Activated CD8-positive, alpha-beta memory T cell treated with anti-CD3 and anti-CD28 coated beads for 1 hour (primary cell): ENCODE data around the gene C1orf210.

ENCODE experiments used
- DNase-seq, 2 donors: peaks; one replicate each; pipeline ENCODE4 v3.0.0-alpha.2; 2020; ENCODE audit warnings: low read depth in 1 of 2; ENCODE audit errors: extremely low read depth in 1 of 2

The C1orf210 gene

GRCh38 chr1:43312663-43313515 is 27.5 kb upstream of the C1orf210 start:
- DNase-seq, result no peak

GRCh38 chr1:43312212-43312623 is 26.8 kb upstream of the C1orf210 start:
- DNase-seq, result no peak

DNA sequence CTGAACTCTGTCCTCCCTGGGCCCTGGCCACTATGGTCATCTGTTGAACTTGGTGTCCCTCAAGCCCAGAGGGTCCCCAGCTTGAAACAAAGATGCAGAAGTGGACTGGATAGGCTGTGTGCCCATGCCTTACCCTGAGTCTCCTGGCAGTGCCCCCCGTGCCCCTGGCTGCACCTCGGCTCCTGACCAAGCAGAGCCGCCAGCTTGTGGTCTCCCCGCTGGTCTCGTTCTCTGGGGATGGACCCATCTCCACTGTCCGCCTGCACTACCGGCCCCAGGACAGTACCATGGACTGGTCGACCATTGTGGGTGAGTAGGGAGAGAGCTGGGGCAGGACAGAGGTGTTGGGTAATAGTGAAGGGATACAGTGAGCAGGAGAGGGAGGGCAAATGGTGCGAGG is 26.1 kb upstream of the C1orf210 start:
- no peak for DNase-seq

- DNase-seq, result no peak
Measured at GRCh38 chr1:43309405-43310025, 24.1 kb upstream of the C1orf210 start.

- DNase-seq, result no peak
Measured at GRCh38 chr1:43308635-43309404, 23.4 kb upstream of the C1orf210 start.

DNA sequence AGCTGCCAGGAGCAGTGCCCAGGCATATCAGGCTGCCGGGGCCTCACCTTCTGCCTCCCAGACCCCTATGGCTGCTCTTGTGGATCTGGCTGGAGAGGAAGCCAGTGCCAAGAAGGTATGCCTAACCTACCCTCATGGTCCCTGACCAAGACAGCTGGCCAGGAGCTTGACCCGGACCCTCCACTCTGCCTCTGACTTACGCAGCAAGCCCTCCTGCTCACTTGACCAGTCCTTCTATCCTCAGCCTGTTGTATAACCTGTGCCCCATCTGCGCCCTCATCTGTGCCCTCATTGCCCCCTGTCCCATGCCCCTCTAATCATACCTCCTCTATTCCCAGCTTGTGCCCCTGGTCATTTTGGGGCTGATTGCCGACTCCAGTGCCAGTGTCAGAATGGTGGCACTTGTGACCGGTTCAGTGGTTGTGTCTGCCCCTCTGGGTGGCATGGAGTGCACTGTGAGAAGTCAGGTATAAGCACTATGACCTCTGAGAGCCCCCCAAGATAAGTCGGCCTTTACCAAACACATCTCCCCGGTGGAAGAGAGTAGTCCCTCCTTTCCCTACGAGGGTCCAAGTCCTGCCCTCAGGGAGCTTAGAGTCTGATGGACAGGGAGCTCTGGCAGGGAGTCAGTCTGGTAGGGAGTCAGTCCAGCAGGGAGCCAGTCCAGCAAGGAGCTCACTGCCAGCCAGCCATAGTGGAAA is 22.2 kb upstream of the C1orf210 start:
- no peak for DNase-seq

- DNase-seq, result no peak
Measured at GRCh38 chr1:43306688-43307457, 21.5 kb upstream of the C1orf210 start.

- no peak for DNase-seq
Measured at GRCh38 chr1:43305926-43306687, 20.7 kb upstream of the C1orf210 start.

DNA sequence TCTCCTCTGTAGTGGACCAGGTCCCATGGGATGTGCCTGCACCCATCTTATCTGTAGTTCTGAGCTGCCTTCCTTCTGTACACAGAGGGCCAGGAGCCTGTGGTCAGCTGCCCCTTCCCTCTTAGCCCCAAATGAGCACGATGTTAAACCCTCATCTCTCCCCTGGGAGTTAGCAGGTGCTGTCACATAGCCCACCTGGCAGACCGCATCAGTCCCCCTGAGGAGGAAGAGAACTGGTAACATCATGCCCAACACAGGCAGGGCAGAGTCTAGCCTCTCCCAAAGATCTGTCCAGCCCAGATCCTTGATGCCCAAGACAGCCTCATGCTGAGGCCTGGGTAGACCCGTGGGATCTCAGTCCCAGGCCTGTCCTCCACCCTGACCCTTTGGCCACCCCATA is 20.1 kb upstream of the C1orf210 start:
- no peak for DNase-seq

GRCh38 chr1:43304771-43305300 is 19.5 kb upstream of the C1orf210 start:
- DNase-seq, result no peak

DNA sequence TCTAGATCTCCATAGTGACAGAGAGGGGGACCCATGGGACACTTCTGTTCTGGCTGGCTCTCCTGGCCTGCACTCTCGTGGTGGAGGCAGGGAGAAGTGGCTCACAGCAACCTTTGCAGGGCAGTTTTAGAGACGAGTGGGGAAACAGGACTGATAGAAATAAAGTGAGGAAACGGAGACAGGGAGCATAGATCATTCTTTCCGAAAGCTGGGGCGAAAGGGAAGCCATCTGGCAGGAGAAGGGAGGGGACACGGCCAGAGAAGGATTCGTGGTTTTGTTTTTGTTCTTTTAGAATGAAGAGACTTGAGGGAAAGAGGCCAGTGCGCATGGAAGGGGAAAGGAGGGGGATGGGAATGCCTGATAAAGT is 18.9 kb upstream of the C1orf210 start:
- no peak for DNase-seq

DNA sequence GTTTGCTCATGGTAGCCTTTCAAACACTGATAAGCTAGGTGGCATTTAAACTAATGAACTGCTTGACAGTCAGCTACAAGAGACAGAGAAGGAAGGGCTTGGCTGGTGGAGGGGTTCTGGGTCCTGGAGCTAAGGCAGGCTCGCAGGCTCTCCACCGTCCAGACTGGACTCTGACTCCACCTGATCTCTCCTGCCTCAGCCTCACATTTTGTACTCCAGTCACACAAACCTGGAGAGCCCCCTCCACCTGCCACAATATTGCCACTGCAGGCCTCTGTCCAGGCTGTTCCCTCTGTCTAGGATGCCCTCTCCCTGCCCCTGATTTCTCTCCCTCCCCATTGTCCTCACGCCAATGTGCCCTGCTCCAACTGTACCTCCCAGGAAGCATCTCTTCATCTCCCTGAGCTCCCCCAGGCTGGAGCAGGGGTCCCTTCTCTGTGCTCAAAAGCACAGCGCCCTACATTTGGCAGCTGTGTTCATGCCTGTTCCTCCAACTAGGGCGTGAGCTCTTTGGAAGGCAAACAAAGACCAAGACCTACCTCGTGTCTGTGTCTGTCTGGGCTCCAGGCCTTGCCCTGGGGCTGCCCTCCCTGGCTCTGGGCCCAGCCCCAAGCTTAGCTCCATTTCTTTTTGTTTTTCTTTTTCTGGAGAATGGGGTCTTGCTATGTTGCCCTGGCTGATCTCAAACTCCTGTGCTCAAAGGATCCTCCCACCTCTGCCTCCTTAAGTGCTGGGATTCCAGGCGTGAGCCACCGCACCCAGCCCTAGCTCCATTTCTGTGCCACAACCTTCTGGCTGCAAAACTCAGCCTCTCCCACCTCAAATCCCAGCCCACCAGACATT is 18.3 kb upstream of the C1orf210 start:
- DNase-seq, result no peak

DNA sequence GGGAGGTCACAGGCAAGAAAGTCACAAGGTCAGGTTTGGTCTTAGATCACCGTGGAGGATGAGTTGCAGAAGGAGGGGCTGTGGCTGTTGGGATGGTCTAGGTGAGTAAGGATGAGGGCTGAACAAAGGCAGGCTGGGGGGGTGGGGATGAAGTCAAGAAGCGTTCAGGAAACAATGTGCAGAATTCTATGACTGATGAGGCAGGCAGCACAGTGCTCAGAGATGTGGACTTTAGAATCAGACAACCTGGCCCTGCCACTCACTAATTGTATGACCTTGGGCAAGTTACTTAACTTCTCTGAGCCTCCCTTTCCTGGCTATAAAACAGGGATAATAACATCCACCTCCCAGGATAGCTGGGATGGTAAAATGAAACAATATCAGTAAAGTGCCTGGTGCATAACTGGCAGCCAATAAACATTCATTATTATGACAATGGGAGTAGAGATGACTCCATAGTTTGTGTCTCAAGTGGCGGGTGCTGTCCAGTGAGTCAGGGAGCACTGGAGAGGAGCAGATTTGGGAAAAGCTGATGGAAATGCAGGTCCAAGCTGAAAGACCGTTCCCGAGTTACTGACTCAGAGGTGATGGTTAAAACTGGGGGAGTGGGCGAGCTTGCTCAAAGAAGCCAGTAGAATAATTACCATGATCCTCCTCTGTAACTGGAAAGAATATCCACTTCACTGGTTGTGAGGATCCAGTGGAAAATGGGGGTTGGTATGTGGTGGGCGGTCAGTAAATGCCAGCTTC is 17.5 kb upstream of the C1orf210 start:
- no peak for DNase-seq

DNA sequence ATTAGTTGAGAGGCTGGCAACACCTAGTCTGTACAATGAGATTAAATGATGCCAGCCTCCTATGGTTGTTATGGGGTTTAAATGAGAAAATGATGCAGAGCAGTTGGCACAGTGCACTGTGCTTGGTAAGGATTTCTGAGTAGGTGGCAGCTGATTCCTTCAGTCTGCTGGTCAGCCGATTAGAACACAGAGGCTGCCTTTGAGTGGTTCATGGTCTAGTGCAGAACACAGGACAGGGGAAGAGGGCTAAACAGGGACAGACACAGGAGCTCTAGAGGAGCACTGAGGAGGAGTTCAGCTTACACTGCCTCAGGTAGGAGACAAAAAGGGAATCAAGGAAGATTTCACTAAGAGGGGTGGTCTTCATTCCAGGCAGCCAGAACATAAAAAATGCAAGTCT is 16.8 kb upstream of the C1orf210 start:
- no peak for DNase-seq

DNA sequence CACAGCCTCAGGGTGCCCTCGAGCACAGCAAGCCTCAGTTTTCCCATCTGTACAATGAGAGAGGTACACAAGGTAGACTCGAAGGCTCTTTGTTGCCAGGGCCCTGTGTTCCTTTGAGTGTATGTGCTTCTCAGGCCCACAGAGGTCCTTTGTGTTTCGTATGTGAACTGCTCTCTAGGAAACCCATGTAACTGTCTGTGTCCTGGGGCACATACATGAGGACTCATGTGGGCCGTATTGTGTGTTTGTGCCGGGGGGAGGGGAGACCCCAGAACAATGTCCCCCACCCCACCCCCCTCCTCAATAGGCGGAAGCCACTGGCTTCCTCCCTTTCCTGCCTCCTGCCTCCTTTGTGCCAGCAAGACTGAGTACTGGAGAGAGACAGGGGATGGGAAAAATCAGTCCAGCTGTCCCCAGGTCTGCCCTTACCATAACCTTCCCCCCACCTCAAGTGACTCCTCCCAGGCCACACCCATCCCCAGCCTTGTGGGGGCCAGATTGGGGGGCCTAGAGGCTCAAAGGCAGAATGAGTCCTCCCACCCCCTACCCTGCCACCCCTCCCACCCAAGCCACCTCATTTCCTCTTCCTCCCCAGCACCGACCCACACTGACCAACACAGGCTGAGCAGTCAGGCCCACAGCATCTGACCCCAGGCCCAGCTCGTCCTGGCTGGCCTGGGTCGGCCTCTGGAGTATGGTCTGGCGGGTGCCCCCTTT is 15.2 kb upstream of the C1orf210 start, which contains the start of gene TIE1:
Gene TIE1, plus strand, starts transcription at position 605 of the 717 bp plus-strand sequence. Its CDS starts 90 bp downstream, at position 695.
- no peak for DNase-seq

DNA sequence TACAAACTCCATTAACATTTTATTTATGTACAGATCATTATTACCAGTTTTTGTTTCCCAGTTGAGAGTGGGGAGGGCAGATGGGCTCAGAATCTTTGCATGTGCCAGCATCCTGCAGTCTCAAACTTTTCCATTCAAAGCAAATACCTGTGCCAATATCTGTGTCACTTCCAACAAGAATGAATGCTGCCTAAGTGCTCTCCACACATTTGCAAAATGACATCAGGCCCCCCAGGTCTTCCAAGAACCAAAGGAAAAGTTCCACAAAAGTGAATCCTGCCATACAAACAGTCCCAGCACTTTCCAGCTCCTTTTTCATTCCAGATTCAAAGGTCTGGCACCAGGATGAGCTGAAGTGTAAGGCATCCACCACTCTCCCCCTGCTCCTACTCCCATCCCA is 13.7 kb upstream of the C1orf210 start:
- no peak for DNase-seq

- DNase-seq, result no peak
Measured at GRCh38 chr1:43298055-43298454, 12.7 kb upstream of the C1orf210 start.
